Stimulated activated CD4-positive, alpha-beta T cell treated with anti-CD3 and anti-CD28 coated beads, Interleukin-15, amount 100 ng/mL, for 24 hours (primary cell): ENCODE data around the gene SERPINE2.
A peak's percentile ranks its signal among the peaks of the same experiment; 100 is the strongest.

ENCODE experiments used
- DNase-seq: peaks from one replicate; pipeline ENCODE4 v3.0.0-alpha.2; 2020

The SERPINE2 gene

GRCh38 chr2:224042191-224042696 lies 3.2 kb upstream of the SERPINE2 start:
- no peak for DNase-seq

GRCh38 chr2:224041554-224041953 lies 2.5 kb upstream of the SERPINE2 start:
- no peak for DNase-seq

DNA sequence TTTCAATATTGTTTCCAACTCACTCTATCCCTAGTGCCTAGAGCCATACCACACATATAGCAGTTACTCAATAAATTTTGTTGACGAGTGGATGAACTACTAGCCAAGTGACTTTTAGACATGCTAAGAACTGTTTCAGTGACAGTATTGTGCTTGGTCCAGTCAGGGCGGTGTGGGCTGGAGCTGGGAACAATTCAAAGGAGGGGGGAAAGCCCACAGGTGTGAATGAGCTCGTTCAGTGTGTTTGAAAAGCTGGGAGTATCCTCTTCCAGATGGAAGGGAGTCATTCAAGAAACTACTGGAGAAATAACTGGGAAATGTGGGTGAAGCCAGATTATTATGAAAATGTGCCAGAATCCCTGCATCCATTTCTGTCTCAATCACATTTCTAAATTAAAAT lies 1.7 kb upstream of the SERPINE2 start:
- DNase-seq: no peak

DNA sequence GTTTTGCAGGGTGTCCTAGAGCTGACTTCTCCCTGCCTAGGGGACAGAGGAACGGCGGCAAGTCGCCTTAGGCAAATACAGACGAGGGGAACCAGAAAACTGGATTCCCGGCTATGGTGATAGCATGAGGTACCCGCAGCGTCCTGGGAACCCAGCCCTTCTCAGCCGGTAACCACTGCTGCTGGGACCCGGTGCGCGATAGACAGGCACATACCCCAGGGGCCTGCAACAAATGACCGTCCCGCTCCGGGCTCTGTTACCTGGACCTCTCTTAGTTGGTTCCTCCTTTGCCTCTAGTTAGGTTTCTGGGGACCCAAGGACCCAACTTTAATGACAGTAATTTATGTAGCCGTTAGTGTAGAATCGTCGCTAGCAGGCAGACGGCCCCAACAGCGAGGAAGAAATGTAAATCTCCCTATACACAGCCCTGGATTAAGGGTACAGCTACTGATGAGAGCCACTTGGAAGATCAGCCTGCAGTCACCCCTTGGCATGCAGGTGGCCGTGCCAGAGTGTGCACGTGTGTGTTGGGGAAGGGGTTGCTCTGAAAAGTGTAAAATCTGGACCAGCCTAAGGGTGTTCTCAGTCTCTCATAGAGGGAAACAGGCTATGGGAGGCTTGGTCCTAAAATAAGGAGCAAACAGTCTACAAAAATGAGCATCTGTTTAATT lies 819 bp upstream of the SERPINE2 start:
- no peak for DNase-seq

GRCh38 chr2:224038830-224039079 lies 331 bp downstream of the SERPINE2 start:
- no peak for DNase-seq

DNA sequence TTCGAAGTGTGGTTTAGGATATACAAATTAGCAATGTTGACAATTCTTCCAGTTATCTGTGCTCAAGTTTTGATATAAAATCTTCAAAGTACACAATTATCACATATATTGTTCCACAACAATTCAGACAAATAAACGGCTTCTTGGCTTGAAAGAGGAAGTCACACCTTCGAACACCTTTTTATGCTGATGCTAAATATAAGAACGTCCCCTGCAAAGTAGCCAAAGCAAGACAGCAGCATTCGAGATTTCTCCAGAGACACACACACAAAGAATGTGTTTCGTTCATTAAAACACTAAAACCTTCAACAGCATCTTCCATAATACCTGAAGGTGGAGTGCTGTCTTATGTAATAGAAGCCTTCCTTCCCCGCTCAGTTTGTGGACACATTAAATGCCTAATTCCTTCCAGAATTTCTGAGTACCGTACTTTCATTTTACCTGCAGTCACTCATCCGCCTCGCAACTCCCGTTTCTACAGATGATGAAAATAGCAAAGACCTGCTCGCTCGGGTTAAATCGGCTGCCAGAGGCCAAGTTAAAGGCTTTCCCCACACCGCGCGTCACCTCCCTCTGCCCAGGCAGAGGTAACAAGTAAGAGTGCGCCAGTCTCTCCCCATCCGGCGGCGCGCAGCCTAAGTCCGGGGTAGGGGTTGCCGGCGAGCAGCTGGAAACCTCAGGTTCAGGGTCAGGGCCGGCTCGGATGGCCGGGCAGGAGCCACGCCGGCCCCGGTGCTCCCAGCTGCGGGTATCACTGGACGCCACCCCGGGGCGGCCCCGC lies 847 bp downstream of the SERPINE2 start:
- peak; percentile 68 for DNase-seq

DNA sequence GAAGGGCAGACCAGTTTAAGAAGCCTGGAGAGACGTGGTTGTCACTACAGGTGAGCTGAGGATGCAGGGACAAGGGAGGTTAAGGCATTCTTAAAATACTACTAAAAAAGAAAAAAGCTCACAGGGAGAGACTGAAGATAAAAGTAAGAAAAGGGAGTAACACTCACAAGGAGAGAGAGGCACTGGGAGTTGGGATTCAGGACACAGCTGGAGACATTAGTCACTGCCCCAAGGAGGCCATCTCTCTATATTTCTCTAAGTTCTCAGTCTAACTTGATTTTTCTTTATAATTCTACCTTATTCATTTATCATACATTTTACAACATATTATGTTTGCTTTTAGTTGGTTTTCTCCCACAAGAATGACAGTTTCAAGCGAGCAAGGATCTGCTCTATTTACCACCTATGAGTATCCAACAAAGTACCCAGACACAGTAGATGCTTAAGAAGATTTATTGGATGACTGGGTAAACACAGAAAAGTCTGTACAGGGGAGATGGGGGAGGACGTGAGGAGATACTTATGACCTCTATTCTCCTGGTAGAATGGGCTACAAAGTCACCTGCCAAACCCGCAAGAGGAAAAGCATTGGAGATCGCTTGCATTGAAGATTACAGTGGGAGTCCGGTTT lies 2.2 kb downstream of the SERPINE2 start:
- no peak for DNase-seq

- no peak for DNase-seq
Measured at GRCh38 chr2:224034017-224034416, 5.1 kb downstream of the SERPINE2 start.

- DNase-seq: no peak
Measured at GRCh38 chr2:224033601-224034000, 5.5 kb downstream of the SERPINE2 start.

- no peak for DNase-seq
Measured at GRCh38 chr2:224032283-224032682, 6.8 kb downstream of the SERPINE2 start.

- DNase-seq: no peak
Measured at GRCh38 chr2:224031358-224031970, 7.6 kb downstream of the SERPINE2 start.

GRCh38 chr2:224030786-224031185 lies 8.3 kb downstream of the SERPINE2 start:
- DNase-seq: no peak

DNA sequence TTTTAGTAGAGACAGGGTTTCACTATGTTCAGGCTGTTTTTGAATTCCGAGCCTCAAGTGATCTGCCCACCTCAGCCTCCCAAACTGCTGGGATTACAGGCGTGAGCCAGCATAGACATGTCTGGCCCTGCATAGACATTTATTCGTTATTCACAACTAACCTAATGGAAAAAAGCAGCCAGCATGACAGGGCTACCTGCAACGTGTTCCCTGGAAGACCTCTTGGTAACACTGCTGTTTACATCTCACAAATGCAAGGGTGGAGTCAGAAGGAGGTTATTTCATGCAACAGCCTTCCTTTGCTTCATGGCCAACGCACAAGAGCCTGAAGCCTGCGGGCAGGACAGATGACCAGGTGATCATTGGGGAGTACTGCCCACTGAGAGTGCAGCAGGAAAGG lies 9.2 kb downstream of the SERPINE2 start:
- DNase-seq: no peak

GRCh38 chr2:224027931-224028330 lies 11.2 kb downstream of the SERPINE2 start:
- no peak for DNase-seq

DNA sequence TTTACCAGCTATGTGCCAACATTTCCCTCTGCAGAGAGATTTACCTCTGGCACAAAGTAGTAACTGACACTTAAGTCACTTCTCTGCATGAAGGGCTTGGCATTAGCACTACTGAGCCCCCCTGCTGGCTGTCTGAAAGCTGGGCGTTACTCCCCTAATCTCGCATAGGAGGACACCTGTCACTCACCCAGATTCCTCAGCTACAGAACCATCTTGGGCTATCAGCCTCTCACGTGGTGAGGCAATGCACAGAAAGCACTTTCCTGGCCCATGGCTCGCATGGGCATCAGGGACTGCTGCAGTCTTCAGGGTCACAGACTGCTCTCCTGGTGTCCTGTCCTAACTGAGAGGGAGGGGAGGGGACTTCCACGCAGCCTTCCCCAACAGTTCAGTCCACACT lies 12.0 kb downstream of the SERPINE2 start:
- DNase-seq: no peak

DNA sequence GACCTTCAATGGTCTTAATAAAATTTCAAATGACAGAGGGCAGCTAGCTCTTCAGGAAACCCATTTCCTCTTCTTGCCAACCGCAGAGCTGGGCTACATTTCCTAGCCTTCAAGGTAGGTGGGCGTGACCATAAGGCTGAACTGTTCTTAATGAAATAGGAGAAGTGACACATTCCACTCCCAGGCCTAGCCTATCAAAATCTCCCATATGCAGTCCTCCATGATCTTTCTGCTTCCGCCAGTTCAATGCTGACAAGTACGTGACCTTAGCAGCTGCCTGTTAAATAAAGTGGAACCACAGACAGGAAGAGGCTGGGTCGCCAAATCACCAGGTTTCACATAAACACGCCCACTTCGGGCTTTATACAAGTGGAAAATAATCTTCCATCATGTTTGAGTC lies 13.2 kb downstream of the SERPINE2 start:
- DNase-seq: peak; percentile 73

GRCh38 chr2:224024270-224024669 lies 14.8 kb downstream of the SERPINE2 start:
- DNase-seq: no peak

- no peak for DNase-seq
Measured at GRCh38 chr2:224023188-224023587, 15.9 kb downstream of the SERPINE2 start.

GRCh38 chr2:224022486-224022885 lies 16.6 kb downstream of the SERPINE2 start:
- DNase-seq: no peak

DNA sequence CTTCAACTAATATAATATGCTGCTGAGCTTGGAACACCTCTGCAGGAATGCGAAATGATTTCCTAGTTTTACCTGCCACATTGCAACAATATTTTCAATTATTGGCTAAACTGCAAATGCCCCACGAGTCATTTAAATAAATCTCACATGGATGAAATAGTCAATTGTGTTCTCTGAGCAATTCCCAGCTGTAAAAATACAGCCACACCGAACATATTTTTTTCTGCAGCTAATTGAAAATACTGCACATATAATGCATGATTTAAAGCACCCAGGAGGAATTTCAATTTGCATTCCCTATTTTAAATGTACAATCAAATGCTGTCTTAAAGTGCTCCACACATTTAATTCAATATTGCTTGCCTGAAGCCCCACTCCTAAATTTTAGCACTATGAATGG lies 18.6 kb downstream of the SERPINE2 start:
- DNase-seq: no peak

GRCh38 chr2:224017957-224018356 lies 21.1 kb downstream of the SERPINE2 start:
- DNase-seq: no peak

DNA sequence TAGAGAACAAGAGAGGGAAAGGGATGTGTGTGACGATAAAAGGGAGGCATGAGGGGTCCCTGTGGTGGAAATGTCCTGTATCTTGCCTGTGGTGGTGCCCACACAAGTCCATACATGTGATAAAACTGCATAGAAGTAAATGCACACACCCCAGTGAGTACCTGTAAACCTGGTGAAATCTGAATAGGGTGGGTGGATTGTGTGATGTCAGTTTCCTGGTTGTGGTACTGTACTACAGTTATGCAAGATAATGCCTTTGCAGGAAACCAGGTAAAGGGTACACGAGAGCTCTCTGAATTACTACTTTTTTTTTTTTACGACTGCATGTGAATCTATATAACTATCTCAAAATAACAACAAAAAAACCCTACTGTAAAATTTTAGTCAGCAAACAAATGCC lies 22.1 kb downstream of the SERPINE2 start:
- DNase-seq: no peak

- no peak for DNase-seq
Measured at GRCh38 chr2:224014336-224014735, 24.8 kb downstream of the SERPINE2 start.

DNA sequence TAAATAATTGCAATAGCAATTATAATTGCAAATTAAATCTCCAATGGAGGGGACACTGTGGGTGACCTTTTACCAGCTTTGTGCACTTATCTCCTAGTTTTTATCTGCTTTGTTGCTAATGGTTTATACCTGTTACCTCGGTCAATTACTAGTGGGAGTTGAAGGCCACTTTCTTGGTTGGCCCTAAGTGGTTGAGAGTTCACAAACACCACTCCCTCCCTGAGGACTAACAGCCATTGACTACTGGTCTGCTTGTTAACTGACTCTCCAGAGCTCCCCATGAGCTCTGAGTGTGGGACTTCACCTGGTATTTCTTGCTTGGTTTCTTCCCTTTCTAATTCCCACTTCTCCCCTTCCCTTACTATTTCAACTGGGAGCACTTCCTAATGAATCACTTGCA lies 27.2 kb downstream of the SERPINE2 start:
- no peak for DNase-seq
